Sigmoid colon (tissue), 7 donors: Measurements from ENCODE around the gene ZNF385A. TPM values are rescaled to one million over a fixed set of nuclear protein-coding genes. Genes with fewer than 3 reads are reported as not detected.

Experiments
- DNase-seq: peaks from one replicate; pipeline ENCODE4 v3.0.0-alpha.2; 2019
- H3K27ac ChIP-seq, 4 donors: fragments of 200-600 bp; sonication (generic); one replicate each; pipeline ENCODE4 v1.5.1; 2016 to 2019; ENCODE audit warnings: mild to moderate bottlenecking in 1 of 4
- H3K27me3 ChIP-seq, 3 donors: fragments of 200-600 bp; sonication (generic); one replicate each; pipeline ENCODE4 v1.5.1; 2019; ENCODE audit warnings: mild to moderate bottlenecking in 1 of 3
- H3K36me3 ChIP-seq, 4 donors: fragments of 200-600 bp; sonication (generic); one replicate each; pipeline ENCODE4 v1.5.1; 2016 to 2019
- H3K4me1 ChIP-seq, 4 donors: fragments of 200-600 bp; sonication (generic); one replicate each; pipeline ENCODE4 v1.5.1; 2017 to 2019
- H3K4me3 ChIP-seq, 4 donors: fragments of 200-600 bp; sonication (generic); one replicate each; pipeline ENCODE4 v1.5.1; 2017 to 2019; ENCODE audit warnings: mild to moderate bottlenecking in 2 of 4, moderate library complexity in 1 of 4
- H3K9me3 ChIP-seq, 4 donors: fragments of 200-600 bp in 3 of 4; sonication (generic) in 3 of 4; one replicate each; pipeline versions ENCODE4 v1.5.1 to v1.6.1; 2013 to 2019
- CTCF ChIP-seq, 4 experiments: fragments of 450-650 bp in 3 of 4; fragments of 200-600 bp in 1 of 4; IDR thresholded peaks; one replicate each; pipeline ENCODE4 v1.5.1; 2016 to 2019; ENCODE audit warnings: antibody characterized with exemption in 4 of 4, mild to moderate bottlenecking in 3 of 4, moderate library complexity in 2 of 4
- EP300 ChIP-seq, 4 donors: sonication (generic); formaldehyde crosslinking; IDR thresholded peaks; one replicate each; pipeline ENCODE4 v1.6.1; 2017; ENCODE audit warnings: antibody characterized with exemption in 4 of 4
- POLR2A ChIP-seq, 2 donors: fragments of 450-650 bp; IDR thresholded peaks; one replicate each; pipeline ENCODE4 v1.6.1; 2016; ENCODE audit warnings: antibody characterized with exemption in 2 of 2, mild to moderate bottlenecking in 2 of 2, moderate library complexity in 2 of 2
- POLR2AphosphoS5 ChIP-seq, 4 donors: sonication (generic); formaldehyde crosslinking; IDR thresholded peaks; one replicate each; pipeline ENCODE4 v1.6.1; 2017; ENCODE audit warnings: antibody characterized with exemption in 4 of 4
- WGBS, 2 donors: extraction: QIAGEN DNeasy Blood & Tissue Kit; methylation state at CpG; one replicate each; pipeline ENCODE4 v1.1.7; 2013; 5-methylcytosine and 5-hydroxymethylcytosine counted together
- intact Hi-C: fragments of 100-400 bp; cut with DNase I; formaldehyde crosslinking; loops from one replicate; pipeline ENCODE4 v1.15.1; 2023
- polyA plus RNA-seq, 3 donors: library from polyadenylated mRNA; stranded (reverse); fragments of 200-250 nt; gene quantifications; one replicate each; pipeline ENCODE4 v1.2.3, GENCODE V29; 2013
- total RNA-seq, 4 donors: library from RNA; depleted of rRNA; stranded (reverse); fragments of >200 nt; gene quantifications; one replicate each; pipeline ENCODE4 v1.1.0, GENCODE V29; 2016
- donor health status: healthy with polysubstance abuse.
- donor health status: Bipolar disorder and iron deficiency.
- donor health status: healthy.

Gene ZNF385A
- total and polyA plus RNA-seq, 7 donors, result 4.4 to 19.2 (median 8.4) TPM

GRCh38 chr12:54412348-54412747 lies 27.8 kb upstream of the ZNF385A start:
- Histone ChIP-seq H3K4me1 (peaks cover 0 to 96% (median 91%) of the 10 kb centered on the region in 4 donors), H3K27ac (peak overlapping the region; percentile 96 to 100 (median 100)), H3K27me3 (no peaks in the 10 kb centered on the region), H3K36me3 (peaks cover 25 to 79% (median 34%) of the 10 kb centered on the region in 4 donors), H3K4me3 (peak overlapping the region; percentile 96 to 100 (median 100)), H3K9me3 (no peaks in the 10 kb centered on the region)
- WGBS, 2 donors, result 56 to 66% methylated on average over 4 of the region's 4 CpGs
- intact Hi-C loops, result no loop called here
- TF ChIP-seq POLR2AphosphoS5 (IDR thresholded peaks at IDR 0.05) (peak in 1 of 4 donors; percentile 4), EP300 (IDR thresholded peaks at IDR 0.05) (no peak)
- DNase-seq, result peak; percentile 56

GRCh38 chr12:54411391-54412241 lies 27.1 kb upstream of the ZNF385A start:
- TF ChIP-seq EP300 (IDR thresholded peaks at IDR 0.05), result peak in 1 of 4 donors; percentile 28
- peak; percentile 12 to 72 (median 51) for TF ChIP-seq POLR2AphosphoS5 (IDR thresholded peaks at IDR 0.05)
- TF ChIP-seq POLR2A (IDR thresholded peaks at IDR 0.05), result no peak
- no peak for TF ChIP-seq CTCF (IDR thresholded peaks at IDR 0.05)
- peaks cover 32 to 86% (median 41%) of the 10 kb centered on the region in 4 donors for H3K36me3 ChIP-seq
- peak overlapping the region in 3 of 4 donors; percentile 96 to 100 (median 99) for H3K4me3 ChIP-seq
- H3K27ac ChIP-seq, result peak overlapping the region; percentile 96 to 100 (median 100)
- no peaks in the 10 kb centered on the region for H3K27me3 ChIP-seq
- 45 to 59% methylated on average over 10 of the region's 10 CpGs for WGBS, 2 donors
- no peaks in the 10 kb centered on the region for H3K9me3 ChIP-seq
- DNase-seq, result peak; percentile 90
- intact Hi-C loops, result no loop called here
- H3K4me1 ChIP-seq, result peaks cover 0 to 98% (median 94%) of the 10 kb centered on the region in 4 donors

GRCh38 chr12:54409267-54409666 lies 24.7 kb upstream of the ZNF385A start:
- TF ChIP-seq POLR2A (IDR thresholded peaks at IDR 0.05) (no peak), POLR2AphosphoS5 (IDR thresholded peaks at IDR 0.05) (no peak), CTCF (IDR thresholded peaks at IDR 0.05) (no peak), EP300 (IDR thresholded peaks at IDR 0.05) (no peak)
- intact Hi-C loops, result no loop called here
- Histone ChIP-seq H3K4me1 (peaks cover 0 to 96% (median 86%) of the 10 kb centered on the region in 4 donors), H3K27ac (peak overlapping the region in 3 of 4 donors; percentile 99 to 100 (median 100)), H3K36me3 (peaks cover 51 to 100% (median 65%) of the 10 kb centered on the region in 4 donors), H3K27me3 (no peaks in the 10 kb centered on the region), H3K9me3 (no peaks in the 10 kb centered on the region), H3K4me3 (no peak overlapping the region)
- peak; percentile 77 for DNase-seq
- 87 to 91% methylated on average over 8 of the region's 8 CpGs for WGBS, 2 donors

GRCh38 chr12:54407183-54407905 lies 22.8 kb upstream of the ZNF385A start:
- TF ChIP-seq POLR2A (IDR thresholded peaks at IDR 0.05) (no peak), POLR2AphosphoS5 (IDR thresholded peaks at IDR 0.05) (peak in 2 of 4 donors; percentile 22 to 25)
- peaks cover 0 to 86% (median 77%) of the 10 kb centered on the region in 4 donors for H3K4me1 ChIP-seq
- H3K36me3 ChIP-seq, result peaks cover 71 to 100% (median 83%) of the 10 kb centered on the region in 4 donors
- WGBS, 2 donors, result 67 to 71% methylated on average over 5 of the region's 5 CpGs
- H3K27ac ChIP-seq, result peak overlapping the region; percentile 17 to 100 (median 100)
- DNase-seq, result no peak
- no peak overlapping the region for H3K4me3 ChIP-seq
- intact Hi-C loops, result no loop called here
- H3K27me3 ChIP-seq, result no peaks in the 10 kb centered on the region
- H3K9me3 ChIP-seq, result no peaks in the 10 kb centered on the region

GRCh38 chr12:54405573-54405972 lies 21.0 kb upstream of the ZNF385A start:
- Histone ChIP-seq H3K4me3 (no peak overlapping the region), H3K4me1 (peaks cover 0 to 74% (median 68%) of the 10 kb centered on the region in 4 donors), H3K9me3 (no peaks in the 10 kb centered on the region), H3K27me3 (no peaks in the 10 kb centered on the region), H3K36me3 (peaks cover 88 to 100% (median 92%) of the 10 kb centered on the region in 4 donors), H3K27ac (peak overlapping the region; percentile 52 to 100 (median 100))
- WGBS, 2 donors, result 88 to 92% methylated on average over 7 of the region's 7 CpGs
- DNase-seq, result no peak
- TF ChIP-seq POLR2AphosphoS5 (IDR thresholded peaks at IDR 0.05), result peak in 2 of 4 donors; percentile 1 to 12
- TF ChIP-seq EP300 (IDR thresholded peaks at IDR 0.05), result no peak
- TF ChIP-seq POLR2A (IDR thresholded peaks at IDR 0.05), result no peak
- intact Hi-C loops, result no loop called here
